HG02981 (cell line): Measurements from ENCODE around the gene UBAP1L.
"Not testable (repeated sequence)": the region's sequence is repeated elsewhere in the genome, so short reads cannot be mapped to it uniquely, and the experiment has no call there.

Experiments
- ATAC-seq: cut with Tn5 transposase; IDR thresholded peaks from one replicate; pipeline ENCODE4 v1.9.1; 2021; ENCODE audit warnings: mild to moderate bottlenecking, moderate library complexity; ENCODE audit not compliant: unreplicated experiment

UBAP1L gene

DNA sequence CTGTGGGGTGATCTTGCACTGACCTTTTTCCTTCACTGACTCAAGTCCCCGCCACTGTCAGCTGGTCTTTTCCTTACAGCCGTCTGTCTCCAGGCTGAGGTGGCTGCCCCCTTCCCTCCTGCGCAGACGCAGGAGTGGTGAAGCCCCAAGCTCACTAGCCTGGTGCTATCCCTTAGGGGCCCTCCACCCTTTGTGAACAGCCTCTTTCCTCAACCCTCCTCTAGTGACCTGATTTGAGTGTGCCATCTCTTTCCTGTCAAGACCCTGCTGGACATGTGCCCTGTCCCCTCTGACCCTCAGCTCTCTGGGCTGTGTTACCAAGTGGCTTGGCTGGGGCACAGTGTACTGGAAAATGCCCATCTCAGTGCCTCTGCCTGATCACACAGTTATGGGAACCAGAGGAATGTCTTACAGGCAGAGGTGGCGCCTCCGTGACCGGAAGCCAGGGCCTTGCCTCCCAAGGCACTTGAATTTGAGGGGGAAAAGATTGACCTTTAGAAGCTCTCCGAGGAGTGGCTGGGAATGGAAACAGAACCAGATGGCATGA is 29.7 kb downstream of the UBAP1L start:
- no peak for ATAC-seq

DNA sequence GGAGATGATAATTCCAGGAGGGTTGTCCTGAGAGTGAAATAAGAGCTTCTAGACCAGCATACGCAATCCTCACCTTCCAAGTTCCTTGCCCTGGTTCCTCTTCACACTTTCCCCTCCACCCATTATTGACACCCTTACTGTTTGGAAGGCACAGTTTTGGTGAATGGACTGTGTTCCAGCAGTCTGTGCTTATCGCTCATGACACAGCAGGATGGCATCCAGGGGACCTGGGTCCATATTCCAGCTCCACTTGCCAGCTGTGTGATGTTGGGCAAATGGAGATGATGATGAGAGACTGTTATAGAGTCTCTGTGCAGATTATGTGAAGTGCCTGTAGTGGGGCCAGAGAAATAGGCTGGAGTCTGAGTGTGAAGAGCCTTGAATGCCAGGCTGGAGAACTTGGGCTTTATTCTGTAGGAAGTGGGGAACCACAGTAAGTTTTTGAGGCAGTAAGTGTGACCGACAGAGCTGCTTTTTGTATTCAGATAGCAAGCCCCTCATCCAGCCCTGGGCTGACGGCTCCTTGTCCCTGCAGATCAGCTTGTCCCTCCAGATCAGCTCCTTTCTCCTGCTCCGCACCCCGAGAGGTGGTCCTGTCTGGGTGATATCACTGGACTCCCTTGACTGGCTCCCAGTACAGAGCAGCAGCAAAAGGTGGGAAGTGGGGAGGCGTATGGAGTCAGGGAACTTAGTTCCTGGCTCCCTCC is 30.3 kb downstream of the UBAP1L start:
- no peak for ATAC-seq

DNA sequence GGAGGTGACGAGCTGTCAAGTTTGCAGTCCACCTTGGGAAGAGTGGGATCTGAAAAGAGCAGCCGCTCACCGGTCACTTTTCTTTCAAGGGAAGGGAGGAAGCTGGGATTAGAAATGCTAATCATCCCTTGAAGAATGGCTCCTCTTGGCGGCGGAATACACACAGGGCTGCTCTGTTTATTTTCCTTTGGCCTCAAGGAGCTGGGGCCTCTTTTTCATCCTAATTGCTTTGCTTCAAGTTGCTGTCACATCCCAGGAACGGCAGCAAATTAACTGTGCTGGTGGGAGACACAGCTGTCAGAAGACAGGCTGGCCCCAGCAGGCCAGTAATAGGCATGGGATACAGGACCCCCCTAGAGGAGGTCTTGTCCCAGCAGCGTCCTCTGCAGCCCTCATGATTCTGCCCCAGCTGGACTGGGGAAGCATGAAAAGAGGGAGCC is 31.7 kb downstream of the UBAP1L start:
- no peak for ATAC-seq

DNA sequence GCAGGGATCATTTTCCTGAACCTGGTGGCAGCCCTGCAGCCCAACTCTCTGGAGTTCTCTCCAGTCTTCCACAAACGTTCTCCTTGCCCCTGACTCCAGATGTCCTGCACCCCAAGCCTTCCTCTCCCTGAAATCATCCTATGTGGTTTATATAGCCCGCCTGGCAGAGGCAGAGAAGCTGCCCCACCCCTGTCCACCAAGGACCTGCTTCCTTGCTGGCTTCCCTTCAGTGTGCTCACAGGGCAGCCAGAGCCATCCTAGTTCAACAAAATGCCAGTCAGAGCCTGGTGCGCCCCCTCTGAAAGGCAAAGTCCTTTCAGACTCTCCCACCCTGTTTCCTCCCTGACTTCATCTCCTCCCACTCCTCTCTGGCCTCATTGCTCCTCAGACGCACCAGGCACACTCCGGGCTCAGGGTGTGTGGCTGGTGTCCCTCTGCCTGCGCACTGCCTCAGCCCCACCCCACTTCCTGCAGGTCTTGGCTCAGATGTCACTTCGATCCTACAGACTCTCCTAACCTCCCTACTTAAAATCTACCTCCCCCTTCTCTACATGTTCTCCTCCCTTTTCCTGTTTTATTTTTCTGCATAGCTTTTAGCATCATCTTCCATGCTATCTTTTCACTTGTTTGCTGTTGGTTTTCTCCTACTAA is 32.6 kb downstream of the UBAP1L start:
- no peak for ATAC-seq

DNA sequence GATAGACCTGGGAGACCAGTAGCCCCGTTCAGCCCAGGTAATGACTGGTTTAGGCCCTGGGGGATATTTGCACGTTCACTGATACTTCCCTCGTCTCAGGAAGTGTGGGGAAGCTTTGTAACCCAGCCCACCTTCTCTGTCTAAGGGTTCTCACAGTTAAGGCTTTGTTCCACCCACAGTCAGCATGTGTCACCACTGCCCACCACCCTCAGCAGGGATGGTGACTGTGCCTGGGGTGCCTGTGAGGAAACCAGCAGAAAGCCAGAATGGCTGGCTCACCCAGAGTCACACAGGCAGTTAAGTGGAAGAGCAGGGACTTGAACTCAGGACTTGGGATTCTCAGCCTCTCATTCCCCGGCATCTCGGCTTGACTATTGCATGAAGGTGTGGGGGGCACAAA is 33.2 kb downstream of the UBAP1L start:
- ATAC-seq = no peak

DNA sequence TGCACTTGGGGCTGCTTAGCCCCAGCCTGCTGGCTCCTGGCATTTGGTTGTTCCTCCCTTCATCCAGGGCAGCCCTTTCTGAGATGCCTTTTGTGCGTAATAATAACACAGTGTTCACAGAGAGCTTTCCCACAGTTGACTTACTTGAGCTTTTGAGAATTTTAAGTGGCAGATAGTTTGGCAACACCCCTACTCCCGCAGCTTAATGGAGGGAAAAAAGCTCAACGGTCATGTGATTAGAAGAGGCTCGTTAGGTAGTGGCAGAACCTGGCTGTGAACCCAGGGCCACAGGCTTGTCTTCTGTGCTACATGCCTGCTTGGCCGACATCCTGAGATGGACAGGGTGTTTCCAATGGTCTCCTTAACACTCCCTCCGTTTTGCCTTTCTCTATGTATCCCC is 33.7 kb downstream of the UBAP1L start:
- no peak for ATAC-seq

DNA sequence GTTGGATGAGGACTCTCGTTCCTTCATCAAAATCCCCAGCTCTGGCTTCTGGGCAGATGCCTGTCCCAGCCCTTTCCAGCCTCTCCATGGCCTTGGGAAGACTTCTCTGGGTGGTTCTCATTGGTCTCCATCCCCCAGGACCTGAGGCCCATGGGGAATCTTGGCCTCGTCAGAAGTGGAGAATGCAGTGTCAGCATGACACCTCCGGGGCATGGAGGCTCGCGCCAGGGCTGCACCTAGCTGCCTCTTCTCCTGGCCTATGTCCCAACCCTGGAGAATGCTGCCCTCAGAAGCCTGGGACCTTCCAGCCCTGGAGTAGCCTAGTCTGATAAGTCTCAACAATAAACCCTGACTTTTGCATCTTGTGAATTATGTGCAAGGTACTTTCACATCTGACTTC is 35.4 kb downstream of the UBAP1L start:
- ATAC-seq = no peak

DNA sequence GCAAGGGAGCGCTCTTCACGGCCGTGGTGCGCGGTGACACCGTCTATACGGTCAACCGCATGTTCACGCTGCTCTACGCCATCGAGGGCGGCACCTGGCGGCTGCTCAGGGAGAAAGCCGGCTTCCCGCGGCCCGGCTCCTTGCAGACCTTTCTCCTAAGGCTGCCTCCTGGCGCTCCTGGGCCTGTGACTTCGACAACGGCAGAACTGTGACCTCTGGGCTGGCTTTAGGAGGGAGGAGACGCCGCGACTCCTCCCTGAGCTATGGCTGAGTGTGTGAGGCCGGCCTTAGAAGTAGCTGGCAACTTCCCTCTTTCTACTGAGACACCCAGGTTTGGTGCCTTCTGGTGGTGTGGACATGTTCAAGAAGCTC is 37.0 kb downstream of the UBAP1L start:
- no peak for ATAC-seq

DNA sequence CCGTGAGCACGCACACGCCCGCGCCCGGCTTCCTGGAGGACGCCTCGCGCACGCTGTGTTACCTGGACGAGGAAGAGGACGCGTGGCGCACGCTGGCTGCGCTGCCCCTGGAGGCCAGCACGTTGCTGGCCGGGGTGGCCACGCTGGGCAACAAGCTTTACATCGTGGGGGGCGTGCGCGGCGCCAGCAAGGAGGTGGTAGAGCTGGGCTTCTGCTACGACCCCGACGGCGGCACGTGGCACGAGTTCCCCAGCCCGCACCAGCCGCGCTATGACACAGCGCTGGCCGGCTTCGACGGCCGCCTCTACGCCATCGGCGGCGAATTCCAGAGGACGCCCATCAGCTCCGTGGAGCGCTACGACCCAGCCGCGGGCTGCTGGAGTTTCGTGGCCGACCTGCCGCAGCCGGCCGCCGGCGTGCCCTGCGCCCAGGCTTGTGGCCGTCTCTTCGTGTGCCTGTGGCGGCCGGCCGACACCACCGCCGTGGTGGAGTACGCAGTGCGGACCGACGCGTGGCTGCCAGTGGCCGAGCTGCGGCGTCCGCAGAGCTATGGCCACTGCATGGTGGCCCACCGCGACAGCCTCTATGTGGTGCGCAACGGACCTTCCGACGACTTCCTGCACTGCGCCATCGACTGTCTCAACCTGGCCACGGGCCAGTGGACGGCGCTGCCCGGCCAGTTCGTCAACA is 37.6 kb downstream of the UBAP1L start:
- no peak for ATAC-seq

DNA sequence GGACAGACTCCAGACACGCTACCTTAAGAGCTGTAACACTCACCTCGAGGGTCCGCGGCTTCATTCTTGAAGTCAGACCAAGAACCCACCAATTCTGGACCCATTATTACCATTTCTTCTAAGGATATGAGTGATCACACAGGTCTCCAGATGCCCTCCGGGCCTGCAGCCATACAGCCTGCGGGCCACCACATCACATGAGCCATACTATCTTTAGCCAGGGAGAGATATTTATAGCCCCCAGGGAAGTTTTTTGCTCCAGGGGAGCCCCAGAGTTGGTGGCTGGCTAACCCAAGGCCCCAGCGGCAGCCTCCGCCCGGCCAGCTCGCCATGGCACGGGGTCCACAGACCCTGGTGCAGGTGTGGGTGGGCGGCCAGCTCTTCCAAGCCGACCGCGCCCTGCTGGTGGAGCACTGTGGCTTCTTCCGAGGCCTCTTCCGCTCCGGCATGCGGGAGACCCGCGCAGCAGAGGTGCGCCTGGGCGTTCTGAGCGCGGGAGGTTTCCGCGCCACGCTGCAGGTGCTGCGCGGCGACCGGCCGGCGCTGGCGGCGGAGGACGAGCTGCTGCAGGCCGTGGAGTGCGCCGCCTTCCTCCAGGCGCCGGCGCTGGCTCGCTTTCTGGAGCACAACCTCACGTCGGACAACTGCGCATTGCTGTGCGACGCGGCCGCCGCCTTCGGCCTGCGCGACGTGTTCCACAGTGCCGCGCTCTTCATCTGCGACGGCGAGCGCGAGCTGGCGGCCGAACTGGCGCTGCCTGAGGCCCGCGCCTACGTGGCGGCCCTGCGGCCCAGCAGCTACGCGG is 38.3 kb downstream of the UBAP1L start, which contains the start of gene KBTBD13:
KBTBD13 (plus strand) TSS at position 261 of the 805 bp plus-strand sequence; CDS start at position 331, 70 bp downstream.
- no peak for ATAC-seq

DNA sequence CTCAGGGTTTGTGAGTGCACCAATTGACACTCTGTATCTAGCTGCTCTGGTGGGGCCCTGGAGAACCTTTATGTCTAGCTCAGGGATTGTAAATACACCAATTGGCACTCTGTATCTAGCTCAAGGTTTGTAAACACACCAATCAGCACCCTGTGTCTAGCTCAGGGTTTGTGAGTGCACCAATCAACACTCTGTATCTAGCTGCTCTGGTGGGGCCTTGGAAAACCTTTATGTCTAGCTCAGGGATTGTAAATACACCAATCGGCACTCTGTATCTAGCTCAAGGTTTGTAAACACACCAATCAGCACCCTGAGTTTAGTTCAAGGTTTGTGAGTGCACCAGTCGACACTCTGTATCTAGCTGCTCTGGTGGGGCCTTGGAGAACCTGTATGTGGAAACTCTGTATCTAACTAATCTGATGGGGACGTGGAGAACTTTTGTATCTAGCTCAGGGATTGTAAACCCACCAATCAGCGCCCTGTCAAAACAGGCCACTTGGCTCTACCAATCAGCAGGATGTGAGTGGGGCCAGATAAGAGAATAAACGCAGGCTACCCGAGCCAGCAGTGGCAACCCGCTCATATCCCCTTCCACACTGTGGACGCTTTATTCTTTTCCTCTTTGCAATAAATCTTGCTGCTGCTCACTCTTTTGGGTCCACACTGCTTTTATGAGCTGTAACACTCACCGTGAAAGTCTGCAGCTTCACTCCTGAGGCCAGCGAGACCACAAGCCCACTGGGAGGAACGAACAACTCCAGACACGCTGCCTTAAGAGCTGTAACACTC is 39.2 kb downstream of the UBAP1L start:
- ATAC-seq = not testable (repeated sequence)

DNA sequence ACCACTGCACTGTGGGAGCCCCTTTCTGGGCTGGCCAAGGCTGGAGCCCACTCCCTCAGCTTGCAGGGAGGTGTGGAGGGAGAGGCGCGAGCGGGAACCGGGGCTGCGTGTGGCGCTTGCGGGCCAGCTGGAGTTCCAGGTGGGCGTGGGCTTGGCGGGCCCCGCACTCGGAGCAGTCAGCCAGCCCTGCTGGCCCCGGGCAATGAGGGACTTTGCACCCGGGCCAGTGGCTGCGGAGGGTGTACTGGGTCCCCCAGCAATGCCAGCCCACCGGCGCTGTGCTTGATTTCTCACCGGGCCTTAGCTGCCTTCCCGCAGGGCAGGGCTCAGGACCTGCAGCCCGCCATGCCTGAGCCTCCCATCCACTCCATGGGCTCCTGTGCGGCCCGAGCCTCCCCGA is 40.1 kb downstream of the UBAP1L start:
- ATAC-seq = not testable (repeated sequence)

DNA sequence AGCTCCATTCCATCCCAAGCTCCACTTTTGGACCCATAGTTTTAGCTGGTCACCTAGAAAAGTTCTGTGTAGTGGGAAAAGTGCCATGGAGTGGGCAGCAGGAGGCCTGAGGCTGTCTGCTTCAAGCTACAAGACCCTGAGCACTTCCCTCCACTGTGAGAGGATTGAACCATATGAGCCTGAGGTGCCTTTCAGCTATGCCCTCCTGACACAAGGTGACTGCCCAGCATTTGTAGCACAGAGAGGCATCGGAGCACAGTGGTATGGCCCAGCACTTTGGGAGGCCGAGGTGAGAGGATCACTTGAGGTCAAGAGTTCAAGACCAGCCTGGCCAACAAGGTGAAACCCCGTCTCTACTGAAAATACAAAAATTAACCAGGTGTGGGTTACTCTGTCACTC is 42.4 kb downstream of the UBAP1L start:
- no peak for ATAC-seq

DNA sequence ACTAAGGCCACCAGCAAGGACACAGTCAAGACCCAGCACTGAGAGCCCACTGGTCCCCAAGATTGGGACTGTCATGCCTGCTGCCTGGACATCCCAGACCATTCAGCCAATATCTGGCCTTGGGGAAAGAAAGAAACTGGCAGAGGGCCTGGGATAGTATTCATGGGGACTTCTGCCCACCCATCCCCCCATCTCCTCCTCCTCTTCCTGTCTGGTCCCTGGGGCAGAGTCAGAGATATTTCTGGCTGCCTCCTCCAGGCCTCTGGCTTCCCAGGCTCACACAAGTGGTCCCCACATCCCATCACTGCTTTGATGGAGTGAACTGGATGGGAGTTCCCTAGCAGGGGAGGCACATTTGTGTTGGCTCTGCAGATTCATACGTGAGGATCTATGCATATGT is 43.0 kb downstream of the UBAP1L start:
- ATAC-seq = no peak

DNA sequence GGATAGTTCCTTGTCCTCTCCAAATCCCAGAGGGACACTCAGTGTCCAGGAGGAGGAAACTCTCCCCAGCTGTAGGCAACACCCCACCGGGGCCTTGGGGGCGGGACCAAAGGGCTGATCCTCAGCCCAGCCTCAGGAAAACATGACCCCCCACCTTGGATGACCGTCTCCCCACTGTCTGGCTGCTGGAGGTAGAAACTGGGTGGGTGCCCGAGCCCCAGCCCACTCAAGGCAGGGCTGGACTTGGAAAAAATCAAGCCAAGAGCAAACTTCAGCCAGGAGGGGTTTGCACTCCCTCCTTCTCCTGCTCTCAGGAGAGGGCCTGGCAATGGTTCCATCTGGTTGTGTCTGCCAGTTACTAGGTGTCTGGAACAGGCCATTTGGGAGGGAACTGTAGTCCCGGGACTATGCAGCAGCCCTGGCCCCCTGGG is 43.6 kb downstream of the UBAP1L start:
- no peak for ATAC-seq

DNA sequence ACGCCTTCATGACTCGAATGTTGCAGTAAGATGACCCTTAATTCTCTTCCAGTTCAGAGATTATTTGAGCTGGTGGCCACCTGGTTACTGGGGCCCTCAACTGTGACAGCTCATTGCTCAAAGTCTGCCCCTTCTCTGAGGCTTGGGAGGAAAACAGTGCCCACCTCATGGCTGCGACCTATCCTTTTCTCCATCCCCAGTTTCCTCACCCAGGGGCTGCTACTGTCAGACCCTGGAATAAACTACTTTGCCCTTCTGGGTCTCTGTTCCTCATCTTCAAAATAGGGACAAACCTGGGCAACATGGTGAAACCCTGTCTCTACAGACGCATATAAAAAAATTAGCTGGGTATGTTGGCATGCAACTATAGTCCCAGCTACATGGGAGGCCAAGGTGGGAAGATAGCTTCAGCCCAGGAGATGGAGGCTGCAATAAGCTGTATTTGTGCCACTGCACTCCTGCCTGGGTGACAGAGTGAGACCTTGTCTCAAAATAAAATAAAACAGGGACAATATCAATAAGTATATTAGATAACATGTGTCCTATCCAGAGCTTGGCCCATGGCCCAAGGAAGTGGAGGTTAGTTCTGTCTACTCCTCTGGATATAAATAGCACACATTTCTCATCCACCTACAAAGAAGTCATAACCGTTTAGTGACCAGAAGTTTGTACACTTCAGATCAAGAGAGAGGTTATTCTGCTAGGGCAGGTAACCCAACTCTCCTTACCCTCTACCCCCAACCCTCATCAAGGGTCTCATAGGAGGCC is 45.0 kb downstream of the UBAP1L start:
- no peak for ATAC-seq

DNA sequence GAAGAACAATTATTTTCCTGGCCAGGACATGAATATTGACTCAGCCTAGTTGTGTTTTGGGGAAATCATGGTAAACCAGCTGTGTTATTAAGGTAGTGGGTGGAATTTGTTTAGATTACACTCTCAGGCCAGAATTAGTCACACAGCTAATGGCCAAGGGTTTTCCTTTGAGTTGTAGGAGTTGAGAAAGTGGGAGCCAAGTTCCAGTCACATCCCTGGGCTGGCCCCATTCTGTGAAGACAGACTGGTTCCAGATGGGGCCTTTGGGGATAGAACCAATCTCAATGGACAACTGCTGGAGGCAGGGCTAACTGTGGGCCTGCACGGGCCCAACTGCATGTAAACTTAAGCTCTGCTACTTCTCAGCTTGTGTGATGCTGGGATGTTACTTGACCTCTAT is 45.8 kb downstream of the UBAP1L start:
- ATAC-seq = no peak

DNA sequence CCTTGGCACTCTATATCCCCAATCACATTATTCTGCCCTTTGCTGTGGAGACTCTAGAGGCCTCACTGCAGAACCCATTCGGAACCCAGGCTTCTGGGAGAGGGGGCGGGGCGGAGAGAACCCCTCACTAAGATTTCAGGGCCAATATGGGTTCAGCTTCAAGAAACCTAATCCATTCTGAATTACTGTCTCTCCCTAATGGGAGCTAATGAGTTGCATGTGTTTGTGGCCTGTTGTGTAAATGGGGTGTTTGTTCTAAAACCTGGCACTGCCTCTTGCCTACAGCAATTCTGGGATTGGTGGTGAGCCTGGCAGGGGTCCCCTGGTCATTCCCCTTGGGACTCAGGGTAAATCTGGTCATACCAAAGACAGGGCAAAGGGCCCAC is 46.6 kb downstream of the UBAP1L start:
- ATAC-seq = no peak

DNA sequence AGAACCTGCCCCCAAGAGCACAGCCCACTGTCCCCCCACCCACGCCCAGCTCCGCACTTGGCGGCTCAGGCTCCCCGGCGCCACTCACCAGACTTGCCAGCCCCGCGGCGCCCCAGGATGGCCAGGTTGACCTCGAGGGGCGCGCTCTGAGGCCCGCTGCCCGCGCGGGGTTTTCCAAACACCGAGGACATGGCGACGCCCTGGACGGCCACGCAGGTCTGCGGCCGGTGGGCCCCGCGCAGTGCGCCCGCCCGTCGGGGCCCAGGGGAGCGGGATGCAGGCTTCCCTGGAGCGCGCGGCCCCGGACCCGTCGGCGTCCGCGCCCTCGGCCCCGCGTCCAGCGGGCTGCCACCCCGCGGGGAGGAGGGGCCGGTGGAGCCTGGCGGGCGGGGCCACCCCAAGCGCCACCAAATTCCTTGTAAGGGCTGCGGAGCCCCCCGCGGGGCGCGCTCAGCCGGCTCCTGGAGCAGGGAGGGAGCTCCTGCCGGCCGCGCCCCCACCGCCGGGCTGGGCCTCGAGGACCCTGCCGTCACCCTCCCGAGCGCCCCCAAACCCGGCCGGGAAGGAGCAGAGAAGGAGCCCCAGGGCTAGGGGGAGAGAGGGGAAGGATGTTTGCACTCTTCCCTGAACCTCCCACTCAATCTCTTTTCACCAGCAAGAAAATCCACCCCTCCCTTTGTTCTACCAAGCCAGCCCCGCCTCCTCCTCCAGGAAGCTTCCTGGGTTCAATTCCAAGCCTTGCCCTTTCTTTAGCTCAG is 47.2 kb downstream of the UBAP1L start, which contains the start of gene RASL12:
RASL12 (minus strand) TSS at position 347 of the 758 bp plus-strand sequence; CDS start at position 191, 156 bp downstream.
- no peak for ATAC-seq
